CD14-positive monocyte (primary cell): ENCODE measurements around the gene RAB40C. TPM values are rescaled to one million over a fixed set of nuclear protein-coding genes. Genes with fewer than 3 reads are reported as not detected.
A peak's percentile ranks its signal among the peaks of the same experiment; 100 is the strongest.

Experiments
- DNase-seq, 3 donors: peaks; one replicate each; pipeline ENCODE4 v3.0.0-alpha.2; 2011 to 2022
- H2AFZ ChIP-seq: 2 replicates; pipeline ENCODE4 v1.6.0; 2012; ENCODE audit warnings: mild to moderate bottlenecking, low read depth, low read length, inconsistent platforms; ENCODE audit not compliant: insufficient read depth, poor library complexity, severe bottlenecking
- H3K27ac ChIP-seq, 2 donors: 1 replicate in 1 of 2; 2 replicates in 1 of 2; pipeline ENCODE4 v1.5.1; 2012 to 2013; ENCODE audit warnings: low read length in 2 of 2, control low read depth in 1 of 2, inconsistent platforms in 1 of 2, low read depth in 1 of 2, mild to moderate bottlenecking in 1 of 2
- H3K27me3 ChIP-seq, 2 donors: one replicate each; pipeline versions ENCODE4 v1.6.0 to v1.6.1; 2011 to 2013; ENCODE audit warnings: low read length in 2 of 2; ENCODE audit not compliant: control insufficient read depth in 2 of 2, insufficient read depth in 2 of 2
- H3K36me3 ChIP-seq, 2 donors: replicated peaks in 1 of 2; 1 replicate in 1 of 2; 2 replicates in 1 of 2; pipeline versions ENCODE4 v1.5.1 to v1.6.1; 2012 to 2013; ENCODE audit warnings: low read length in 2 of 2, control low read depth in 1 of 2, inconsistent platforms in 1 of 2, mild to moderate bottlenecking in 1 of 2; ENCODE audit not compliant: insufficient read depth in 2 of 2, control insufficient read depth in 1 of 2
- H3K4me1 ChIP-seq, 2 donors: 1 replicate in 1 of 2; 2 replicates in 1 of 2; pipeline versions ENCODE4 v1.5.1 to v1.6.1; 2012 to 2013; ENCODE audit warnings: low read length in 2 of 2, control low read depth in 1 of 2, inconsistent platforms in 1 of 2, mild to moderate bottlenecking in 1 of 2, moderate library complexity in 1 of 2; ENCODE audit not compliant: insufficient read depth in 2 of 2, control insufficient read depth in 1 of 2
- H3K4me2 ChIP-seq: replicated peaks from 2 replicates; pipeline ENCODE3; 2012; ENCODE audit warnings: low read length, moderate library complexity, mild to moderate bottlenecking; ENCODE audit not compliant: poor library complexity, severe bottlenecking; ENCODE audit errors: extremely low read depth
- H3K4me3 ChIP-seq, 3 experiments: fragments of 200-600 bp in 1 of 3; sonication (generic) in 1 of 3; replicated peaks in 1 of 3; 1 replicate in 2 of 3; 2 replicates in 1 of 3; pipeline ENCODE4 v1.5.1; 2011 to 2013; ENCODE audit warnings: low read length in 3 of 3, mild to moderate bottlenecking in 3 of 3, control low read depth in 2 of 3, low read depth in 2 of 3, inconsistent platforms in 1 of 3, moderate library complexity in 1 of 3
- H3K79me2 ChIP-seq: 2 replicates; pipeline ENCODE4 v1.6.0; 2012; ENCODE audit warnings: mild to moderate bottlenecking, control low read depth, inconsistent platforms, low read length, moderate library complexity; ENCODE audit not compliant: insufficient read depth
- H3K9ac ChIP-seq: 2 replicates; pipeline ENCODE4 v1.6.0; 2017; ENCODE audit warnings: low read length, mild to moderate bottlenecking; ENCODE audit not compliant: insufficient read depth, poor library complexity, severe bottlenecking
- H3K9me3 ChIP-seq, 2 donors: replicated peaks in 1 of 2; 1 replicate in 1 of 2; 2 replicates in 1 of 2; pipeline versions ENCODE4 v1.5.1 to v1.6.1; 2012 to 2013; ENCODE audit warnings: low read length in 2 of 2, control low read depth in 1 of 2; ENCODE audit not compliant: control insufficient read depth in 1 of 2, insufficient read depth in 1 of 2
- H4K20me1 ChIP-seq: 2 replicates; pipeline ENCODE4 v1.6.0; 2012; ENCODE audit warnings: mild to moderate bottlenecking, low read length, control low read depth, moderate library complexity; ENCODE audit not compliant: insufficient read depth
- H3K27ac Mint-ChIP-seq, 7 donors: one replicate each; pipeline ENCODE4 v1.8.0; 2020; ENCODE audit warnings: mild to moderate bottlenecking in 7 of 7, mixed read lengths in 7 of 7, moderate library complexity in 6 of 7, inconsistent platforms in 2 of 7
- H3K27me3 Mint-ChIP-seq, 3 donors: one replicate each; pipeline ENCODE4 v1.8.0; 2021 to 2022; ENCODE audit warnings: low read depth in 3 of 3, mild to moderate bottlenecking in 3 of 3, mixed read lengths in 3 of 3, moderate library complexity in 3 of 3, inconsistent platforms in 1 of 3
- H3K36me3 Mint-ChIP-seq, 2 donors: one replicate each; pipeline ENCODE4 v1.8.0; 2020; ENCODE audit warnings: mixed read lengths in 2 of 2, inconsistent platforms in 1 of 2, mild to moderate bottlenecking in 1 of 2
- H3K4me1 Mint-ChIP-seq: one replicate; pipeline ENCODE4 v1.8.0; 2020; ENCODE audit warnings: mild to moderate bottlenecking, mixed read lengths
- H3K4me3 Mint-ChIP-seq, 2 donors: one replicate each; pipeline ENCODE4 v1.8.0; 2020; ENCODE audit warnings: mild to moderate bottlenecking in 2 of 2, mixed read lengths in 2 of 2, moderate library complexity in 1 of 2
- H3K9me3 Mint-ChIP-seq, 7 donors: one replicate each; pipeline ENCODE4 v1.8.0; 2020 to 2022; ENCODE audit warnings: mixed read lengths in 7 of 7, mild to moderate bottlenecking in 6 of 7, moderate library complexity in 6 of 7, inconsistent platforms in 2 of 7
- CTCF ChIP-seq: fragments of 200-600 bp; IDR thresholded peaks from one replicate; pipeline ENCODE4 v1.8.0; 2022; ENCODE audit warnings: antibody characterized with exemption, mild to moderate bottlenecking
- WGBS: methylation state at CpG from one replicate; pipeline ENCODE4 v1.1.5; 2013; ENCODE audit warnings: missing lambda C conversion rate; ENCODE audit not compliant: insufficient coverage; 5-methylcytosine and 5-hydroxymethylcytosine counted together
- intact Hi-C, 2 donors: fragments of 100-400 bp; cut with micrococcal nuclease; formaldehyde crosslinking; loops; one replicate each; pipeline versions ENCODE4 v1.15.0 to v1.15.1; 2023
- polyA plus RNA-seq, 3 donors: library from polyadenylated mRNA; depleted of rRNA in 1 of 3; unstranded in 2 of 3; stranded (reverse) in 1 of 3; fragments of 300-500 nt in 2 of 3; fragments of >200 nt in 1 of 3; fragmentation: Illumina TruSeq in 2 of 3; gene quantifications; 1 replicate in 2 of 3; 2 replicates in 1 of 3; pipeline ENCODE4 v1.2.3, GENCODE V29; 2012 to 2021

RAB40C gene
- polyA plus RNA-seq, 3 donors, result 10.0 to 22.6 (median 10.9) TPM

GRCh38 chr16:654034-654433 is 64.2 kb downstream of the RAB40C start:
- no peaks in the 10 kb centered on the region for H3K79me2 ChIP-seq
- 92% methylated on average over 7 of the region's 12 CpGs for WGBS
- peaks cover 4 to 15% of the 10 kb centered on the region in 2 donors for H3K4me1 ChIP-seq
- H4K20me1 ChIP-seq, result no peaks in the 10 kb centered on the region
- peaks cover 5% of the 10 kb centered on the region for H3K4me1 Mint-ChIP-seq
- no peaks in the 10 kb centered on the region for H3K9me3 ChIP-seq
- no peaks in the 10 kb centered on the region for H3K27me3 ChIP-seq
- H3K36me3 ChIP-seq, result no peaks in the 10 kb centered on the region
- H3K4me2 ChIP-seq, result no peak overlapping the region
- no peak overlapping the region for H3K27ac ChIP-seq
- TF ChIP-seq CTCF, result no peak
- H3K9ac ChIP-seq, result no peak overlapping the region
- peaks cover 0 to 3% (median 2%) of the 10 kb centered on the region in 3 donors for H3K27me3 Mint-ChIP-seq
- intact Hi-C loops, result loop anchor here in 1 of 2 donors (5.0 kb wide), 1 partner anchor 72 kb away; no protein-coding TSS in a partner anchor
- H3K4me3 Mint-ChIP-seq, result no peak overlapping the region
- H3K36me3 Mint-ChIP-seq, result peaks cover 0 to 9% of the 10 kb centered on the region in 2 donors
- DNase-seq, result no peak
- no peak overlapping the region for H2AFZ ChIP-seq
- no peak overlapping the region for H3K4me3 ChIP-seq
- H3K27ac Mint-ChIP-seq, result peak overlapping the region in 2 of 7 donors; percentile 8 to 52
- H3K9me3 Mint-ChIP-seq, result no peaks in the 10 kb centered on the region

- H3K4me1 Mint-ChIP-seq, result peaks cover 10% of the 10 kb centered on the region
- no peak overlapping the region for H3K27ac ChIP-seq
- no peak overlapping the region for H3K9ac ChIP-seq
- H3K27ac Mint-ChIP-seq, result no peak overlapping the region
- no peak overlapping the region for H3K4me3 ChIP-seq
- WGBS, result 98% methylated on average over 22 of the region's 22 CpGs
- no peak overlapping the region for H3K4me3 Mint-ChIP-seq
- intact Hi-C loops, result no loop called here
- no peaks in the 10 kb centered on the region for H3K9me3 Mint-ChIP-seq
- H3K36me3 Mint-ChIP-seq, result peaks cover 0 to 9% of the 10 kb centered on the region in 2 donors
- no peaks in the 10 kb centered on the region for H3K27me3 ChIP-seq
- no peaks in the 10 kb centered on the region for H4K20me1 ChIP-seq
- no peak overlapping the region for H3K4me2 ChIP-seq
- no peak overlapping the region for H2AFZ ChIP-seq
- no peaks in the 10 kb centered on the region for H3K9me3 ChIP-seq
- DNase-seq, result no peak
- H3K79me2 ChIP-seq, result no peaks in the 10 kb centered on the region
- no peaks in the 10 kb centered on the region for H3K36me3 ChIP-seq
- peaks cover 11 to 16% of the 10 kb centered on the region in 2 donors for H3K4me1 ChIP-seq
- peaks cover 0 to 3% (median 0%) of the 10 kb centered on the region in 3 donors for H3K27me3 Mint-ChIP-seq
- TF ChIP-seq CTCF, result no peak
Observed at GRCh38 chr16:657487-657886, 67.6 kb downstream of the RAB40C start.
